Pulmonary artery endothelial cell (primary cell): Measurements from ENCODE around the gene SELENOK. TPM values are rescaled to one million over a fixed set of nuclear protein-coding genes. Genes with fewer than 3 reads are reported as not detected.
A peak's percentile ranks its signal among the peaks of the same experiment; 100 is the strongest.
"Not testable (repeated sequence)": the region's sequence is repeated elsewhere in the genome, so short reads cannot be mapped to it uniquely, and the experiment has no call there.

Source experiments
- DNase-seq: peaks from one replicate; pipeline ENCODE4 v3.0.0-alpha.2; 2011; ENCODE audit warnings: low read depth, low spot score
- total RNA-seq: library from RNA; depleted of rRNA; stranded (reverse); fragments of >200 nt; gene quantifications from 2 replicates; pipeline ENCODE4 v1.2.3, GENCODE V29; 2014

The SELENOK gene
- total RNA-seq = 18.4 and 18.5 TPM in 2 replicates

DNA sequence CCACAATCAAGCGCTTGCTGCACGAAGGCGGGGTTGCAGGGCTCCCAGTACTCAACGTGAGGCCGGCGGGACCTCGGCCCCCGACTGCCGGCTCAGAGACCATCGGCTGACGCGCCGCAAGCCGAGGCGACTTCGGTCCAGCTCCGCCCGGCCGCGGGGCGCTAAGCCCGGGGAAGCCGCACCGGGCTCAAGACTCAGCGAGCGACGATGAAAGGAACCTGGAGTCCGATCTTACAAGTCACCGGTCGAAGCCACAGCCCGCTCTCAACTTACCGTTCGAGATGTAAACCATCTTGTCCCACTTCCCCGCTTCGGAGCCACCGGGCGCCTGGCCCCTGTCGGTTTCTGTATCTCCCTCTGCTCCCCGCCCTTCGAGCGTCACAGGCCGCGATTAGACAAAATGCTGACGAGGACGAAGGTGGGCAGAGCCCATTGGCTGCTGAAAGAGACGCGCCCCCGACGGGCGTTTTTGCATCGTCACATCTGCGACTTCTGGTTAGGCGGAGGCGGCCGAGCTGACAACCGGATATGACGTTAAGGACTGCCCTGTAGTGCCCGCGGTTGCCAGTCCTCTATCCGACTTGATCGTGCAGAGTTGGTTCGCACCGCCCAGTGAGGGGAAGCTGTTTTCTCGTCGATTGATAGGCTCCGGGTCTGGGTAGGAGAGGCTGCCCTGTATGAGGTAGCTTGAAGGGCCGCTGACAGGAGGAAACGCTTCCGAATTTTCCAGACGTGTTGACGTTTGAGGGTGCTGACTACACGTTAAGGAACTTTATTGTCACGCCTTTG, at the start of gene SELENOK:
SELENOK (minus strand) TSS at position 363 of the 789 bp plus-strand sequence.
- peak; percentile 99 for DNase-seq

DNA sequence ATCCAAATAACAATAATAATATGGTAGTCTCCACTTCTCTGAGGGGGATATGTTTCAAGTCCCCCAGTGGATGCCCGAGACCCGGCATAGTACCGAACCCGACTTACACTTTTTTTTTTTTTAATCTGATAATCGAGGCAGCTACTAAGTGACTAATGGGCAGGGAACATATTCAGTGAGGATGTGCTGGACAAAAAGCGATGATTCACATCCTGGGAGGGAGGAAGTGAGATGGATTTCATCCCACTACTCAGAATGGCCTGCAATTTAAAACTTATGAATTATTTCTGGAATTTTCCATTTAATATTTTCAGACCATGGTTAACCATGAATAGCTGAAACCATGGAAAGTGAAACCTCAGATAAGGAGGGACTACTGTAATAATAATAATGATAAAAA, 49.5 kb upstream of the SELENOK start:
- no peak for DNase-seq

DNA sequence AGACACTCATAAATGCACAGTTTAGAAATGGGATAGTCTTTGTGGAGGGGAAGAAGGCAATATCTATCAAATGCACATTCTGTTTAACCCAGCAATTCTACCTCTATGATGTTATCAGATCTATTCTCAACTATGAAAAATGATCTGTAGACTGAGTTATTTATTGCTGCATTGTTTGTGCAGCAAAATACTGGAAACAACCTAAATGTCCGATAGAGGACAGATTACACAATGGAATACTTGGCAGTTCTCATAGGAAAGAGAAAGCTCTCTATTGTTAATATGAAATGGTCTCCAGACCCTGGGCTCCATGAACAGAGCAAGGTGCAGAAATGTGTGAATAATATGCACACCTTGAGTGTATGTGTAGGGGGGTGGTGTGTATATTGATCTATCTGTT, 49.0 kb upstream of the SELENOK start:
- DNase-seq = no peak

DNA sequence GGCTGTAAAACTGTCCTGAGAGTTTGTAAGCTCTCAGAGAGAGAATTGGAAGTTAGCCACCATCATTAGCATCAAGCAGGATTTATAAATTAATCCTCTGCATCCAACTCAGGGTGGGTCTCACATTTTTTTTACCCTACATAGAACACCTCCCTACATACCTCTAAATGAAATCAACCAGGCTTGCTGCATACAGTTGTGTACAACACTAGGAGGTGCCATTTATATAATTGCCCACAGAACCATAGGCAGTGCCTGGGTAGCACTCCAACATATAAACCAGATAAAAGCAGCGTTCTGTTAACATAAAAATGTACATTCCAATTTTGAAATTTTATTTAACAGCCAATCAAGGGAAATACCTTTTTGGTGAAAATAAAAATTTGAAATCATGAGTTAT, 48.2 kb upstream of the SELENOK start:
- no peak for DNase-seq

DNA sequence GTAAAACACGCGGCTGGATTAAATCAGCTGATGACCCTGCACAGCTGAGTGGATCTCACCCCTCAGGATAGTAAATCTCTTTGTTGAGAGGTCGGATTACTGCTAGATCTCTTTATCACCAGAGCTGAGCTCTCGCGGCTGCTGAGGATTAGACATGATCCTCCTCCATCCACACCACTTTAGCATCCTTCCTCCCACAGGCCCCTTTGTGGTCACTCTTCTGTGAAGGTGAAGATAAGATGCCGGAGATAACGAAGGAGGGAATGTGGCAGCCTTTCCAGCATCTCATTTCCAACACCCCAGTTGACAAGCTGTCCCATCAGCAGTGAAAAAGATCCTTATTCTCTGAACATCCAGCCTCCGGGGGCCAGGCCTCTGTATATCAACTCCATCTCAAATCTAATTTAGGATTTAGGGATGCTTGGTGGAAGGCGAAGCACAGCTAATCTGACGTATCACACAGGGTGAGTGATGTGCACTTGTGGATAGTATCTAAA, 47.5 kb upstream of the SELENOK start:
- DNase-seq = no peak

DNA sequence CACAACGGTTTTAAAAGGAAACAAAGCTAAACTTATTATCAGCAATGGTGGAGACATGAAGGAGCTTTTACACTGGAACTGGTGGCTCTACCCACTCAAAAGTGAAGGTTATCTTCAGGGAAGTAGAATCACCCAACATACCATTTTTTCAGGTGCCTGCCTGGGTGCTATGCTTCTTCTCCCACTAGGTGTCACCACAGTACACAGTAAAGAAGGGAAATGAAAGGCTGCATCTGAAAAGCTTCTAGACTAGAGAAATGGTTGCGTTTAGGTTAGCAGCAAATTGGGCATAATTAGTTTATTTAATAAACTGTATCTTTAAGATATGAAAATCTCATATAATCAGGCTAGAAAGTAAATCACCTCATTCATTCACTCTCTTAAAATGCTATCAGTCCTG, 47.0 kb upstream of the SELENOK start:
- no peak for DNase-seq

DNA sequence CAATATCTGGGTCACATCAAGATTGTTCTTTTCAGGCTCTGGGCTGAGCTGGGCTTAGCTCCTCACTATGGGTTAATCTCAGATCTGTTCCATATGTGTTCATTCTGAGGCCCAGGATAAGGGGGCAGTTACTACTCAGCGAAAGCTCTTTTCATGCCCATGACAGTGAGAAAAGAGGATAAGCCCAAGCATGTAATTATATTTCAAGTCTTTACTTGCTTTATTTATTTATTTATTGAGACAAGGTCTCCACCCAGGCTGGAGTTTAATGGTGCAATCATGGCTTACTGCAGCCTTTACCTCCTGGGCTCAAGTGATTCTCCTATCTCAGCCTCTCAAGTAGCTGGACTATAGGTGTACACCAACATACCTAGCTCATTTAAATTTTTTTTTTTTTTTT, 44.7 kb upstream of the SELENOK start:
- DNase-seq = no peak

DNA sequence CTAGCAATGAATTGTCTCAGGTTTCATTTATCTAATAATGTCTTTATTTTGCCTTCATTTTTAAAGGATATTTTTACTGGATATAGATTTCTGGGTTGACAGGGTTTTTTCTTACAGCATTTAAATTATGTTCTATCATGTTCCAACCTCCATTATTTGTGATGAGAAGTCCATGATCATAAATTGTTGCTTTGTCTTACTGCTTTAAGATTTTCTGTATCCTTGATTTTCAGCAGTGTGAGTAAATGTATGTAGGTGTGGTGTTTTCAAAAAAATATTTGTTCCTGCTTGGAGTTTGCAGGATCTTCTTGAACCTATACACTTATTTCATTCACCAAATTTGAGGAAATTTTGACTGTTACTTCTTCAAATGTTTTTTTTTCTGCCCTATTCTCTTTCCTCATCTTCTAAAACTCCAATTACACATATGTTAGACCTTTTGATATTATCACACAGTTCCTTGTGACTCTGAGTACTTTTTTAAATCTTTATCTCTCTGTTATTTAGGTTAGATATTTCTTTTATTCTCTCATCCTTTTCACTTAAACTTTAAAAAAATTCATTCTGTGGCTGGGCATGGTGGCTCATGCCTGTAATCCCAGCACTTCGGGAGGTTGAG, 43.7 kb upstream of the SELENOK start:
- no peak for DNase-seq

DNA sequence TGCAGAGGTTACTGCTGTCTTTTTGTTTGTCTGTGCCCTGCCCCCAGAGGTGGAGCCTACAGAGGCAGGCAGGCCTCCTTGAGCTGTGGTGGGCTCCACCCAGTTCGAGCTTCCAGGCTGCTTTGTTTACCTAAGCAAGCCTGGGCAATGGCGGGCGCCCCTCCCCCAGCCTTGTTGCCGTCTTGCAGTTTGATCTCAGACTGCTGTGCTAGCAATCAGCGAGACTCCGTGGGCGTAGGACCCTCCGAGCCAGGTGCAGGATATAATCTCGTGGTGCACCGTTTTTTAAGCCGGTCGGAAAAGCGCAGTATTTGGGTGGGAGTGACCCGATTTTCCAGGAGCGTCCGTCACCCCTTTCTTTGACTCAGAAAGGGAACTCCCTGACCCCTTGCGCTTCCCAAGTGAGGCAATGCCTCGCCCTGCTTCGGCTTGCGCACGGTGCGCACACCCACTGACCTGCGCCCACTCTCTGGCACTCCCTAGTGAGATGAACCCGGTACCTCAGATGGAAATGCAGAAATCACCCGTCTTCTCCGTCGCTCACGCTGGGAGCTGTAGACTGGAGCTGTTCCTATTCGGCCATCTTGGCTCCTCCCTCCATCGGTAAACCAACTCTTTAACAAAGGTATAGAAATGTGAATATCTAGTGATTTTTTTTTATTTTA, 35.7 kb upstream of the SELENOK start:
- DNase-seq = not testable (repeated sequence)

DNA sequence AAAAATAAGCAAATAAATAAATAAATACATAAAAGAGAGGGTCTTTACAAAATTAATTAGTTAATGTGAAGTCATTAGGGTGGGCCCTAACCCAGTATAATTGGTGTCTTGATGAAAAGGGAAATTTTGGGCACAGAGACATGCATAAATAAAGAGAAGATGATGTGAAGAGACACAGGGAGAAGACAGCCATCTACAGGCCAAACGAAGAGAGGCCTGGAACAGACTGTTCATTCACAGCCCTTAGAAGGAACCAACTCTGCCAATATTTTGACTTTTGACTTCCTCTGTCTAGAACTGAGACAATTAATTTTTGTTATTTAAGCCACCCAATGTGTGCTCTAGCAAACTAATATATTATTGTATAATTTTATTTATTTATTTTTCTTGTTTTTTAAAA, 29.6 kb upstream of the SELENOK start:
- DNase-seq = no peak

DNA sequence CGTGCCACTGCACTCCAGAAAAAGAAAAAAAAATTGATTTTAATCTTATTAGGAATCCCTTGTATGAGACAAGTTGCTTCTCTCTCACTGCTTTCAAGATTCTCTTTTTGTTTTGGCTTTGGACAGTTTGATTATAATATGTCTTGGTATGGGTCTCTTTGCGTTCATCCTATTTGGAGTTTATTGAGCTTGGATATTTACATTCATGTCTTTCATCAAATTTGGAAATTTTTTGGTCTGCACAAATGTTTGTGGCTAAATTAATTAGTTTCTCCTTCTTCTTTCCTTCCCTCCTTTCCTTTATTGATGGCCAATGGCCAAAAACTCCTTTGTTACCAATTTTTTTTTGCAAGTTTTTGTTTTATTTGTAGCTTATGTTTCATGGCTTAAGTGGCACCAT, 28.1 kb upstream of the SELENOK start:
- DNase-seq = no peak

DNA sequence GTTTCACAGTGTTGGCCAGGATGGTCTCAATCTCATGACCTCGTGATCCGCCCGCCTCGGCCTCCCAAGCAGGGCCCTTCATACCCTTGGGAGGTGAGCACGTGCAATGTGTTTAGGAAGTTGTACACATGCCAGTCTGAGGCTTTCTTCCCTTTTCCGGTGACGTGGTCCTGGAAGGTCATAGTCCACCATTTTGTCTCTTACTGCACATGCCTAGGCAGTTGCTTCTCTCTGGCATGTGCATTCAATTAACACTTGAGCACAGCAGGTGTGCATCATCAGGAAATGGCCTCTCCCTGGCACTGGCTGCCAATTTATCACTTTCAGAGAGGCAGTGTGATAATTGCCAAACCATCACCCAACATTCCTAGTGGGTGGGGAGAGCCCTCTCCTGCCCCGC, 21.7 kb upstream of the SELENOK start:
- no peak for DNase-seq

DNA sequence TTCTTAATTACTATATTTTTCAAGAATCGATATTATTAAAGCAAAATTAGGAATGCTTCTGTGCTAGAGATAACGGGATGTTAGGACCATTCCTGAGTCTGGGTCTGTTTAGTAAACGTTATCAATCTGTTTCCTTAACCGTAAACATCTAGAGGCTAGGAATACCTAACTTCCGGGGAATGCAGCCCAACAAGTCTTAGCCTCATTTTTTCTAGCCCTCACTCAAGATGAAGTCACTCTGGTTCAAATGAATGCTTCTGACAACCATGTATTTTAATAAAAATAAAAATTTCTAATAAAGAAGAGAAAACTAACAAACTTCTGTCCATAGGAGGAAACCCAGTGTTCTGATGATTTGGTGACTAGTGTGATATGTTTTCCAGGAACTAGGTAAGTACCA, 11.1 kb upstream of the SELENOK start:
- DNase-seq = no peak

DNA sequence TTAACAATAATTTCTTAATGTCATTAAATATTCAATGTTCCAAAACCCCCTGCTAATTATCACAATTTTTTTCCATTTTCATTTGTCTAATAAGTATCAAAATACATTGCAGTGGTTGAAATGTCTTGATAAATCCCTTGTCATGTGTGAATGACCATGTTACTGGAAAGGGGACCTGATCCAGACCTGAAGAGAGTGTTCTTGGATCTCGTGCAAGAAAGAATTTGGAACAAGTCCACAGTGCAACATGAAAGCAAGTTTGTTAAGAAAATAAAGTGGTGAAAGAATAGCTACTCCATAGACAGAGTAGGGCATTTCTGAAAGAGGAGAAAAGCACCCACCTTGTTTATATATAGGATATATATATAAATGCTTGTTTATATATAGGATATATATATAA, 10.4 kb upstream of the SELENOK start:
- DNase-seq = no peak

DNA sequence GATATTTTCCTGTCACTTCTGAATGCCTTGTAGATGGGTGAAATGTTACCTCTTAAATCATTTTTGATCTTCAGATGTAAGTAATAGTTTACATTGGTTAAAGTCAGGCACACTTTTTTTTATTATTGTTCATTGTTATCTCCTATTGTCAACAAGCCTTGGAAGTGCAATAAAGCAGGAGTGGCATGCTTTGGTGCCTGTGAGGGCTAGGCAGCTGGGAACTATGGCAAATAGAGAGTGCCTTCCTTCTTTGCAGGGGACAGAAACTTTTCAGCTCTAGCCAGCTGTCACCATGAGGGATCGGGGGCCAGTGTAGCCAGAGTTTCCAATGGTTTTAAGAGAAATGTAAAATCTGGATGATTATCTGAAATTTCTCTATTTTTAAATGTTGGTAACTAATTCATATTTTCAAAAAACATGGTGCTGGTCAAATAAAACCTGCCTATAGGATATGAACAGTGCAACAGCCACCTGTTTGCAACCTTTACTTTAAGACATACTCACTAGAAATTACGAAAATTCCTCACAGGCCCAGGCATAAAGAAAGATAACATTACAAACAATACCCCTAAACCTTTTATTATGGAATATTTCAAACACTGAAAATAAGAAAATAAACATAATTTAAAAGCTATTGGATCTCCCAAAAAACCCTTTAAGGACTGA, 9.1 kb upstream of the SELENOK start:
- no peak for DNase-seq

DNA sequence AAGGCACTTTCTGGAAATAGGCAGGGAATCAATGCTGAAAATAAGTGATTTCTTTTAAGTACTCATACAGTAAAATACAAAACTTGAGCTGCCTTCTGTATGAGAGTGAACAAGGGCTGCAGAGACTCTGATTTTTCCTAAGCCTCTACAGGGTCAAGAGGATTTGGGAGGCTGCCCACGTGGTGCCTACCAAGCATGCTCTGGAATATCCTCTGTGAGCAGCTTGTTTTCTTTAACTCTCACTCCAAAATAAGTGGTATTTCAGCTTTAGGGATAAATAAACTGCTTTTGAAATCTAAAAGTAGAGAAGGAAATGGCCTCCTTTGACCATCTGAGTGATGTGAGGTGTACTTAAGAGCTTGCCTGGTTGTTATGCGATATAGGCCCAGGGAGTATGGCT, 8.1 kb upstream of the SELENOK start:
- no peak for DNase-seq

DNA sequence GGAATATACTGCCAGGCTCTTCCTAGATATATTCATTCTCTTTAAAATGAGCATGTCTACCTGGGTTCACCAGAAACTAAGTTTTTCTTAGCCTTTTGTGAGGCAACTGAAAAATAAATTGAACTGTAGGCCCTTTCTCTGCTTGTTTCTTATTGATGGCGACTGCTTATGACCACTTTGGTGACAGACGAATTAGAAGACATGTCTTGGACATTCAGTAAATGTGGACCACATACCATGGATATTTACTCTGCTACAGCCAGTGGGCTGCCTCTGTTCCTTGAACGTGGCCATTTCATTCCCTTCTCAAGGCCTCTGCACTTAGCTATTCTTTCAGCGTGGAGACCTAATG, 603 bp upstream of the SELENOK start:
- no peak for DNase-seq

DNA sequence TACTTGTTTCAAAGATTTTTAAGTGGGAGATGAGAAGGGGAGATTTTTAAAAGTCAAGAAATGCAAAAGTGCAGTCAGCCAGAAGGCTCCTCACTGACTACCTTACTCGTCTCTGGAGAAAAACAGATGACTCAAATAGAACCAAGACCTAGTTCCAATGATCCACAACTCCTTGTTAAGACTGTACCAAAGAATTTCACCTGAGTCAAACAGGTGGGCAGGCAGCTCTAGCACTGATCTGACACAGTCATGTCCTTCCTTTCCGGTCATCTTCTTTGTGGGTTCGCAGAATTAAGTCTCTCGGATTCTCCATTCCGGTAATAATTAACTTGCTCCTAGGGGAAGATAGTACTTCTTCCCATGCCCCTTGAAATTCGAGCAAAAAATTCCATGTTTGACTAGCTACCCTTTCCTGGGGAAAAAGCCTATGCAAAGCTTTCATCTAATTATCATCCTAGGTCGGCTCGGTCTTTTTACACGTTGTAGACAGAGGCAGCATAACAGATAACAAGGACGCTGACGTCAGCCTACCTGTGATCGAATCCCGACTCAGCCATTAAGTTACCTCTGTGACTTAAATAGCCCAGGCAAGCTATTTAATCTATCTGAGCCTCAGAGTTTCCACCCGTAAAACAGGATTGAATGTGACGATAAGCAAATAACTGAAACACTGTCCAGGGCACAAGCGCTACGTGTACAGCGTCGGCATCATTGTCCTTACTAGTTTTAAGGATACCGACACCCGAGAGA, 758 bp downstream of the SELENOK start:
- DNase-seq = no peak

DNA sequence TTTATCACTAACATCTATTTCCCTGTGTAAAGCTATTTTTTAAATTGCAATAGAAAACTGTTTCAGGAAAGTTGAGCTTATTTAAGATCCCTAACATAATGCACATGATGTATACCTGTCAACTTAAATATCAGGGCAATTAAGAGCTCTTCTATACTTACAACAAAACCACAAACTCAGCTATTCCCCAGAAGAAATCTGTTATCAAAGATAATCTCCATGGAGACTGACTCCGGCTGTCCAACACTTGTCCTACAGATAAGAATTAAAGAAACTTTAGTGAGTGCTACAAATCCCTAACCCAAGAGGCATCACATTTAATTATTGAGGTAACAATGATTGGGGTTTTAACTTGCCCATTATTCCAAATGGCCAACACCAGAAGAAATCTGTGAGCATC, 3.4 kb downstream of the SELENOK start:
- DNase-seq = no peak

DNA sequence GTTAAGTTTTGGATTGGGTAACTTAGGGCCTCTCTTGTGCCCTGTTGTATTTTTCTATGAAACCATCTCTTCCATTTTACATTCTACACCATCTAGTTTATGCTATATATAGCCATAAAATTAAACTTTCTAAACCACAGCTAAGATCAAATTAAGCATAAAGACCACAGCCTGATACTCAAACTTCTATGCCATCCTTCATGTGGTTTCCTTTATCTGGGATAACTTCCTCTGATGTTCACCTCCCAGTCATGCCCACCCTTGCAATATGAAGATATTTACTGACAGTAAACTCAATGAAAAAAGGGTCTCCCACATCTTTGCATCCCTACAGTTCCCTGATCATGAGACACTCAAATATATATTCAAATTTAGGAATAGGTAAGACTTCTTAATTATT, 4.2 kb downstream of the SELENOK start:
- DNase-seq = no peak

DNA sequence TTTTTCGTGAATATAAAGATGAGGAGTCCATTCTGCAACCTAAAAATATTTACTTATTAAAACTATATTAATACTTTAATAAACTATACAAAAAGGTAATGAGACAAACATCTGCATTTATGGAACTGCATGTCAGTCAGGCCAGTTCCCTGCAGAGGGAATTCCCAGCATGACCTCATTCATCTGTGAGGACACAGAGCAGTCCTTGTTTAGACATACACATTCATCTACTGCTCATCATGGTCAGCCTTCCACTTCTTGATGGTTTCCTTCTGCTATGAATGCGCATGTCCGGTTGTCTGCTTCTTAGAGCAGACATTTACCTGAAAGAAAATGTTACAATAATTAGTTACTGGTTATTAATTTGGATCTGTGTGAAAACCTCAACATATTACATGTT, 6.4 kb downstream of the SELENOK start:
- DNase-seq = no peak
